ENCODE results near the gene SIGLEC11.

DNA sequence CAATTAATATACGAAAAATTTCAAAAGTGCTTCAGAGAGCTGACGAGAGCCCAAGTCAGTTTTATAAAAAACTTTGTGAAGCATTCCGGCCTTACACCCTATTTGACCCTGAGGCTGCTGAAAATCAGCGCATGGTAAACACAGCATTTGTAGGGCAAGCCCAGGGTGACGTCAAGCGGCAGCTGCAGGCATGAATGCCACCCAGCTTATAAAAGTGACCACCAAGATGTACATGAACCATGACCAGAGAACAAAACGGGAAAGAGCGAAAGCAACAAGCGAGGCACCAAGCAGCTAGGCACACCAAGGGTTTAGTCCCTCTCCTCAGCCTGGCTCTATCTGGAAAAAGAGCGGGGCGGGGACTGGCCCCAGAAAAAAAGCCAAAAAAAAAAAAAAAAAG is 6.0 kb downstream of the SIGLEC11 start:
- TF ChIP-seq, protein P1, sequence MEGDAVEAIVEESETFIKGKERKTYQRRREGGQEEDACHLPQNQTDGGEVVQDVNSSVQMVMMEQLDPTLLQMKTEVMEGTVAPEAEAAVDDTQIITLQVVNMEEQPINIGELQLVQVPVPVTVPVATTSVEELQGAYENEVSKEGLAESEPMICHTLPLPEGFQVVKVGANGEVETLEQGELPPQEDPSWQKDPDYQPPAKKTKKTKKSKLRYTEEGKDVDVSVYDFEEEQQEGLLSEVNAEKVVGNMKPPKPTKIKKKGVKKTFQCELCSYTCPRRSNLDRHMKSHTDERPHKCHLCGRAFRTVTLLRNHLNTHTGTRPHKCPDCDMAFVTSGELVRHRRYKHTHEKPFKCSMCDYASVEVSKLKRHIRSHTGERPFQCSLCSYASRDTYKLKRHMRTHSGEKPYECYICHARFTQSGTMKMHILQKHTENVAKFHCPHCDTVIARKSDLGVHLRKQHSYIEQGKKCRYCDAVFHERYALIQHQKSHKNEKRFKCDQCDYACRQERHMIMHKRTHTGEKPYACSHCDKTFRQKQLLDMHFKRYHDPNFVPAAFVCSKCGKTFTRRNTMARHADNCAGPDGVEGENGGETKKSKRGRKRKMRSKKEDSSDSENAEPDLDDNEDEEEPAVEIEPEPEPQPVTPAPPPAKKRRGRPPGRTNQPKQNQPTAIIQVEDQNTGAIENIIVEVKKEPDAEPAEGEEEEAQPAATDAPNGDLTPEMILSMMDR (IDR thresholded peaks at IDR 0.05; ENCODE audit: low read depth, low read length, missing input control), result no peak
- TF ChIP-seq RAD21 (IDR thresholded peaks at IDR 0.05), result no peak
- TF ChIP-seq, protein P2, sequence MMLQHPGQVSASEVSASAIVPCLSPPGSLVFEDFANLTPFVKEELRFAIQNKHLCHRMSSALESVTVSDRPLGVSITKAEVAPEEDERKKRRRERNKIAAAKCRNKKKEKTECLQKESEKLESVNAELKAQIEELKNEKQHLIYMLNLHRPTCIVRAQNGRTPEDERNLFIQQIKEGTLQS (IDR thresholded peaks at IDR 0.05), result no peak
- TF ChIP-seq TAF1 (conservative IDR thresholded peaks at IDR 0.05), result no peak

Measured in liver (tissue), 3 donors.